SK-N-MC (cell line): ENCODE results near the gene ESF1.

Experiments
- EZH2 ChIP-seq: fragments of 200-600 bp; sonication (generic); IDR thresholded peaks from one replicate; pipeline ENCODE4 v1.6.1; 2017; ENCODE audit warnings: antibody characterized with exemption
- FOXP2 ChIP-seq: optimal IDR thresholded peaks from 2 replicates; pipeline ENCODE3; 2011; ENCODE audit warnings: mild to moderate bottlenecking, moderate library complexity; ENCODE audit not compliant: insufficient read depth; ENCODE audit errors: extremely low read length, control extremely low read depth
- POLR2AphosphoS5 ChIP-seq: IDR thresholded peaks from 2 replicates; pipeline ENCODE4 v1.6.1; 2012; ENCODE audit warnings: mild to moderate bottlenecking, low read depth, low read length, borderline replicate concordance

- TF ChIP-seq POLR2AphosphoS5 (no peak), EZH2 (no peak), FOXP2 (no peak)
Measured at GRCh38 chr20:13681248-13682125, 103.2 kb downstream of the ESF1 start.
